Activated CD4-positive, alpha-beta T cell treated with anti-CD3 and anti-CD28 coated beads, Interleukin-2, amount 50 U/mL, for 1 hour (primary cell): Measurements from ENCODE around the gene ADARB1.
"Not testable (repeated sequence)": the region's sequence is repeated elsewhere in the genome, so short reads cannot be mapped to it uniquely, and the experiment has no call there.

ENCODE experiments used
- DNase-seq: peaks from one replicate; pipeline ENCODE4 v3.0.0-alpha.2; 2020

The ADARB1 gene

GRCh38 chr21:45139473-45139872, 65.1 kb downstream of the ADARB1 start:
- no peak for DNase-seq

DNA sequence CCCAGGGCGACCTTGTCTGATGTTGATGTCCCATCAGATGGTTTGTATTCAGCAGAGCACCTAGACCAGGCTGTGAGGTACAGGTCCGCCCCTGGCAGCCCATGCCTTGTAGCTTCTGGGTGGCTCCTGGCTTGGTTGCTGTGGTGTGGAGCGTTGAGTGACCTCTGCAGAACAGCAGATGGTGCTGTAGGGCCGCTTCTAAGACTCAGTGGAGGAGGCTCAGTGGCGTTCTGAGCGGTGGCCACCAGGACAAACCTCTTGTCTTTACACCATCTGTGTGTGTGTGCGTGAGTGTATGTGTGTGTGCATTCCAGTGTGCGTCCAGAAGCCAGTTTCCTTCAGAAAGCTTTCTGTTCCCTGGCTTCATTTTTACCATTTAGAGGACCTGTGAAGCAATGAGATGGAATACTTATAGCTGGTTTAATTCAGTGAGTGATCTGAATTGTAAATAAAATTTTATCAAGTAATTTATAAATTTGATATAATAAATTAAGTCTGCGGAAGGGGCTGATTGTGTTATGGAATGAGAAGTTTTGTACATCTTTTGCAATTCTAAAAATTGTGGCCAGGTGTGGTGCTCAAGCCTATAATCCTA, 66.1 kb downstream of the ADARB1 start:
- DNase-seq: peak; percentile 56

DNA sequence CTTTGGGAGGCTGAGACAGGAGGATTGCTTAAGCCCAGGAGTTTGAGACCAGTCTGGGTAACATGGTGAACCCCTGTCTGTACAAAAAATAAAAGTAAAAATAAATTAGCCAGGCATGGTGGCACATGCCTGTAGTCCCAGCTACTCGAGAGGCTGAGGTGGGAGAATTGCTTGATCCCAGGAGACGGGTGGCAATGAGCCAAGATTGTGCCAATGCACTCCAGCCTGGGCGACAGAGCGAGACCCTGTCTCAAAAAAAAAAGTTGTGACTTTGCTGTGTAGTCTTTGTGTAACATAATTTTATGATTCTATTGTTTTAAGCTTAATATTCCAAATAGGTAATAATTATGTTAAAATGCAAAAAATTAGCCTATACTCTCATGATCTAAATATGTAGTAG, 66.6 kb downstream of the ADARB1 start:
- DNase-seq: not testable (repeated sequence)

DNA sequence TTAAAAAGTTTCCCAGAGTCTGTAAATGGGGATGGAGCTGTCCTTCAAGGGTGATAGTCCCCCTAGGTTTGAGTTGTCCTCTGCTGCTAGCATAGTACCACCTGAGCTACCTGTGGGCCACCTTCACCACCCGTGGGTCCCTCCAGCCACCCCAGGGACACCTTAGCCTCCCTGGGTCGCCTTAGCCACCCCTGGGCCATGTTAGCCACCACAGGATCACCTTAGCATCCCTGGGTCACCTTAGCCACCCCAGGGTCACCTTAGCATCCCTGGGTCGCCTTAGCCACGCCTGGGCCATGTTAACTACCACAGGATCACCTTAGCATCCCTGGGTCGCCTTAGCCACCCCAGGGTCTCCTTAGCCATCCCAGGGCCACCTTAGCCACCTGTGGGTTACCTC, 67.1 kb downstream of the ADARB1 start:
- DNase-seq: no peak

- no peak for DNase-seq
Measured at GRCh38 chr21:45142469-45143308, 68.3 kb downstream of the ADARB1 start.

- no peak for DNase-seq
Measured at GRCh38 chr21:45143855-45144254, 69.5 kb downstream of the ADARB1 start.

DNA sequence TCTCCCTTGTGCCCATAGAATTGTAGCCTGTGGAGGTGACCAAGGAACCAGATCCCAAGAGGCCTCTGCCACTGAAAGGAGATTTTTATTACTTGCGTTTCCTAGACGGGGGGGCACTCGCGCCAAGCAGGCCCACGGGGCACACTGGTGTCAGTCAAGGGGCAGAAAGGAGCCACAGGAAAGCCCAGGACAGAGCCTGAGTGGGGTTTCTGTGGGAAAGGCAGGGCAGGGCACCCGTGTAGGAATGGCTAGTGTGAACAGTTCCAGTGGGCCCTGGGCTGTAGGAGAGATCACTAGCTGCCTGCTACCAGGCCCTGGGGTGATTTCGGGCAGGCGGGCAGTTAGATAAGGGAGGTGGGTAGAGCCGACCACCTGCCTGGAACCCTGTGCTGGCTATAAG, 70.8 kb downstream of the ADARB1 start:
- DNase-seq: no peak

DNA sequence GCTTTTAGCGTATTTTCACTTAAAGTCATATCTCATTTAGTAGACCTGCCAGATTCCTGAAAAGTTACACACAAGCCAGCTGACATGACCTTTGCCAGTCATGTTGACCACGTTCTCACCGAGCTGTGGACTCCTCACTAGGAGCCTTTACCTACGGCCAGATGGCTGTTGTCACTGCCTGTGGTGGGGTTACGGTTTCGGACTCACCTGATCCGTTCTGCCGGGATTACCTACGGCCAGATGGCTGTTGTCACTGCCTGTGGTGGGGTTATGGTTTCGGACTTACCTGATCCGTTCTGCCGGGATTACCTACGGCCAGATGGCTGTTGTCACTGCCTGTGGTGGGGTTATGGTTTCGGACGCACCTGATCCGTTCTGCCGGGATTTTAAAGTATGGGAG, 71.5 kb downstream of the ADARB1 start:
- not testable (repeated sequence) for DNase-seq

DNA sequence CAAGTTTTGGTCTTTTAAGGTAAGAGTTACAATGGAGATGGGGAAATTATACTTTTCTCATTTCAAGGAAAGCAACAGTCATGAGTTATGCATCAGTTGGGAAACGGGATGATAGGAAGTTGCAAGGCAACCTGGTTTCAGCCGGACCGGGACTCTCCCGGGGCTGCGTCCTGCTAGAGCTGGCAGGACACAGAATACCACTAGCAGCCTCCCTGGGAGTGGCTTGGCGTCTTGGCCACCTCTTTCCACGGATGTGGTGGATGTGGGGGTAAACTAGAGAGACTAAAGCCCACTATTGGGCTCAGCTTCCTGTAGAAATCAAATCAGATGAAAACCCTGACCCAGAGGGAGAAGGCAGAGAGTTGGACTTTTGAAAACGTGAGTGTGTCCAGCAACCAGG, 71.9 kb downstream of the ADARB1 start:
- no peak for DNase-seq

GRCh38 chr21:45146801-45147200, 72.4 kb downstream of the ADARB1 start:
- no peak for DNase-seq

DNA sequence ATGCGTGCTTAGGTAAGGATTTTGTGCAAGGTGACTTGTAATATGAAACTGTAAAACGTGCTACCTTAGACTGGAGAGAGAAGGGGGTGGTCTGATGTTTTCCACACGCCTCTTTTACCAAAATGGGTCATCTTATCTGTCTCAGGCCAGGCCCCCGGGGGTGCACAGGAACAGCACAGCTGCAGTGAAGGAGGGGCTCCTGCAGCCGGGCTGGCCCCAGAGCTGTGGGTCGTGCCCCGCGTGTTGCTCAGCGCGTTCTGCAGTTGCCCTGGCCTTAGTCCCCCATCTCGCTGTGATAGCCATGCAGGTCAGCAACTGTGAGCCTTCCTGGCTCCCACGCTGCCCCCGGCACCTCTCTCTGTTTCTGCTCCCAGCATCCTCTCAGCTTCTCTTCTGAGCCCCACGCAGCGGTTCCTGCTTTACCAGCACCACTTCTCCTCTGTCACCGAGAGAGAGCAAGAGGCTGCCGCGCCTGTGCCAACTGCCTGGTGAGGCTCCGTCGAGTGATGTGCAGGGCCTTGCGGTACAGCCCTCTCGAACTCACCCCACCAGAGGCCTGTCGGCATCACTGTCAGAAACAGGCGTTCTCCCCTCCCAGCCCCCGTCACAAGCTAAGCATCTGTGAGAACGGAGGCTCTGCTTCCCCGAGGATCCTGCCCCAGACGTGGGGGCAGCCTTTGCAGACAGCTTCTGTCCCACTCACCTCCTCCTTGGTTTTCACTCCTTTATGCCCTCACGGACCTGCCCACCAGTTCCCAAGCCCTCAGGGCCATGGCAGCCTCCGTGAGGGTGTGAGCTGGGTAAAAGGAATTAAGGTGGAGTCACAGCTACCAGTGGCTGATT, 73.3 kb downstream of the ADARB1 start:
- no peak for DNase-seq

GRCh38 chr21:45148316-45148990, 74.1 kb downstream of the ADARB1 start:
- DNase-seq: no peak

DNA sequence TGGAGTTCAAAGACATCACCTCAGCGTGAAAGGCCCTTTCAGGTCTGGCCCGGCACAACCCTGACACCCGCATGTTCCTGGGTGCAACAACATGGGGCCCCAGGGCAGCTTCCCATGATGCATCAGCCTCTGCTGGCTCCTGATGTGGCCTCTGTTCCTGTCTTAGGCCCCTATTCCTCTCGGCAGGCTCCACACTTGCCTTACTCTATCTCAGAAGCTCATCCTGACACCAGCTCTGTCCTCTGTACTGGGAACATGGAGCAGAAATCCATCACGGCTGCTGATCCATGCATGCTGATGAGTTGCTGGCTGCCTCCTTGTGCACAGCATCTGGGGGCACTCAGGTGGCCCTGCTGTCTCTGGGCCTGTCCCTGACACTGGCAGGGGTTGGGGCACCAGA, 74.6 kb downstream of the ADARB1 start:
- no peak for DNase-seq

DNA sequence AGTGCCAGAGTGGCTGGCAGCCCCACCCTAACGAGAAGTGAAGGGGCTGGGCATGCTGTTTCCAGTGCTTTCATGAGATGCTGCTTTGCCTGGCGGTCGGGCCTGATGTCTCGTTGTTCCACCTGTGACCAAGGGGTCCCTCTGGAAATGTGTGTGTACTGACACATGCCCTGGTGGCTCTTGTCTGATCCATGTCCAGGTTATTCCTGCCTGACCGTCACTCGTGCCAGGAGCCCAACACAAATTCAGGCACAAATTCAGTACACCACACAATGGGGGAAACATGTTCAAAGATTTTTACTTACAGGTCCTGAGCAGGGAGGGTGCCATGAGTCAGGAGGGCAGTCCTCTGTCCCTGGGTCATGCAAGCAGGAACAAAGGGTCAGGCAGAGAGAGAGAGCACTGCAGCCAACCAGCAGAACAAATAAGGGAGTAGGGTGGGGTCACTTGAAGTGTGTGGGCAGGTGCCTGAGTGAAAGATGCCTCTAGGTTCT, 76.3 kb downstream of the ADARB1 start:
- DNase-seq: no peak

GRCh38 chr21:45151445-45152160, 77.2 kb downstream of the ADARB1 start:
- no peak for DNase-seq

DNA sequence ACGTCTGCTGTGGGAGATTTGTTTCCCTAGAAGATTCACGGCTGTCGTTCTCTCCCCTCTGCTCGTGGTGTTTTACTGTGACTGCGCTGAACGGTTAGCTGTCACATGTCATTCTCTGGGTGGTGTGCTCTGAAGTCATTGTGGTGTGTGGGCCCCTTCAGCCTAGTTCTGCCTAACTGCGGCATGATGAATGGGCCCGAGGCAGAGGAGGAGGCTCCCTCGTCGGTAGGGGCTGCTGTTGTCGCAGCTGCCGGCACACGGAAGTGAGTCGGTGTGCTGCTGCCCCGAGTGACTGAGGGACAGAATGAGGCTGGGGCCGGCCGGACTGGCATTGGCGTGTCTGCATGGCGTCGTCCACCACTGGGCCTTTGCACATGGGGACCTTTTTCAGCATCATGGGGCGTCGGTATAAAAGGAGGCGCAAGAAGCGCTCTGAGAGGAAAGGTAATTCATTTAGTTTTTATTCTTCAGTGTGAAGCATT, 77.9 kb downstream of the ADARB1 start:
- DNase-seq: peak; percentile 56

DNA sequence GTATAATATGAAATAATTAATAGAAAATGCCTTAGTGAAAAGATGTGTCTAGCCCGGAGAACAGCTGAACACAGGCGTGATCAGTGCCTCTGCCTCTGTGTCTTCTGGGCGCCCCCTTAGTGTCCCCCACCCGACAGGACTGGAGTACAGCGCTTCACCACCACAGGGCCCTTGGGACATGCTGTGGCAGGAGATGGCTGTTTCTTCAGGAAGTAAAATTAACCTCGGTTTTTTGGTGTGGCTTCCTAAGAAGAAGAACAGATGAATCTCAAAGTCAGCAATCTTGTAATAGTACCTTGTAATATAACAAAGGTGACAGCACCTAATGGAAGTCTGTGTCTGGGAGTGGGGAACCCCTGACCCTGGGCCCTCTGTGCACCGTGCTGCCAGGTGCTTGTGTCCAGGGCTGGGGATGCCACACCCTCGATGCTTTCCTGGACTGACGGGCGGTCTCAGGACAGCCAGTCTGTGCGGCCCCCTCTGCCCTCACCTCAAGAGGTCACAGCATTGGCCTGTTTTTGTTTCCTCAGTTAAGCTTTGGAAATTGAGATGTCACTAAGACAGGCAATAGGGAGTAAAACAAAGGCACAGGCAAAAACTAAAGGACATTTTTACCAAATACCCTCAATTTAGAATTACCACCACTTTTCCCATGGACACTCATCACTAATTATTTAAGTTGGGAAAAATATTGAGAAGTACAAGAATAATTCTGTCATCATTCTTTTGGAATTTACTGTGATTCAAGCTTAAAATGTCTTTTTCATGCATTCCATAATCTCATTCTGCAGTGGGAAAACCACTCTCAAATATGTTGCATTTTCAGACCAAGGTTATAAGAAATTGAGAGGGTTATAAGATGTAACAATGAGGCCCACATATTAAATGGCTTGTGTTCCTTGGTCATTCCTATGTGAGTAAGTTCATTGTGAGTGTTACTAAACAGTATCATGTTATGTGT, 79.3 kb downstream of the ADARB1 start:
- DNase-seq: no peak

DNA sequence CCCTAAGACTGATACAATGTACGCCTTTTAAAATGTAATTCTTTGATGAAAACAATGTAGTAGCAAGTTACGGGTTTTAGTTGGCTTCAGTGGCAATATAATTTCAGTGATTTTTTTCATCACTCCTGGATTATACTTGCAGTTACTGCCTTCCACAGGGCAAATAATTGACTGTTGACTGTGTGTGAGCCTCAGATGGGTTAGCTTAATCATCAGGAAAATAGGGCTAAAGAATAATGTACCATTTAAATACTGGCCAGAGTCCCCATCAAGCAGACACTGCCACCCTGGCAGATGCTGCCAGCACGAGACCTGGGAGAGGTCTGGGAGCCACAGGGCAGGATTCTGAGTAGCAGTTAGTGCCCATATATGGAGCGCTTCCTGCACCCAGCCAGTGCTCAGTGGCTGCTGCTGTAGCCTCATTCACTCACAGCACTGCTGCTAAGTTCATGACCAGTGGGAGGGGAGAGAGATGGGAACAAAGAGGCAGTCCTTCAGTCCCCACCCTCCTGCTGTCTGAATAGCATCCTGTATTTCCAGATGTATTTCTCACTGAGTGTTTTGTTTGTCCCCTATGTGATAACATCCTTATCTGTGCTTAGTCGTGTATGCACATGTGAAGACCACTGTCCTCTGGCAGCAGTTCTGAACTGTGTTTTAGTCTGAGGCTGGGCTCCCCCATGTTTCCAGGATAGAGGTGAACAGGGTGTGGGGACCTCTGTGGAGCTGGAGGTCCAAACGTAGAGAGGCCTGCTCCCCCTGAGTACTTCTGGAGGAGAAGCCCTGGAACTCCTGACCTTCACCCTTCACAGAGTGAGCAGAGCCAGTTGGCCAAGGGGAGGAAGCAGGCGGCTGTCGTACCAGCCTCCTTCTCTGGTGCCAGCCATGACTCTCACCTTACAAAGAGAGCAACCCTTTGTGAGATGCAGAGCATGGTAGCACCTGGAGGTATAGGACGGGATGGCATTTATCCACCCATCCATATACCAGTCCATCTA, 80.4 kb downstream of the ADARB1 start:
- peak; percentile 30 for DNase-seq

GRCh38 chr21:45155910-45156309, 81.5 kb downstream of the ADARB1 start:
- DNase-seq: no peak

DNA sequence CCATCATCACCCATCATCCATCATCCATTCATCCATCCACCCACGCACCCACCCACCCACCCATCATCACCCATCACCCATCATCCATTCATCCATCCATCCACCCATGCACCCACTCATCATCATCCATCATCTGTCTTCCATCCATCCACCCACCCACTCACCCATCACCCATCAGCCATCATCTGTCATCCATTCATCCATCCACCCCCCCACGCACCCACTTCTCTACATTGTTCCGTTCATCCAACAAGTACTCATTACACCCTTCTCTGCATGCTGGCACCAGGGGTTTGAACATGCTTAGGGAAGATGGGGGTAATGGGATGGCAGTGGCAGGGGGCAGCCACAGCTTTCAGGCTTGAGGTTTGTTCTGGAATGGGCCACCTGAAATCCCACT, 82.1 kb downstream of the ADARB1 start:
- no peak for DNase-seq
